K562 (cell line): ENCODE measurements around the gene UBL7. TPM values are rescaled to one million over a fixed set of nuclear protein-coding genes. Genes with fewer than 3 reads are reported as not detected.

Experiments used
- EGR1 ChIP-seq: fragments of 450-650 bp; conservative IDR thresholded peaks from 2 replicates; pipeline ENCODE4 v1.6.1; 2017; ENCODE audit warnings: mild to moderate bottlenecking
- FOSL1 ChIP-seq: fragments of 200-800 bp; sonication (Bioruptor generic); conservative IDR thresholded peaks from 2 replicates; pipeline ENCODE4 v1.6.1; 2016; ENCODE audit warnings: missing genetic modification characterization, missing compliant biosample characterization
- HMG20B ChIP-seq: fragments of 250-450 bp; sonication (Bioruptor Pico); IDR thresholded peaks from 2 replicates; pipeline ENCODE4 v1.5.0; 2021; ENCODE audit warnings: mild to moderate bottlenecking
- IFI16 ChIP-seq: fragments of 250-450 bp; sonication (Bioruptor Pico); IDR thresholded peaks from 2 replicates; pipeline ENCODE4 v2.1.2; 2022; ENCODE audit warnings: mild to moderate bottlenecking, inconsistent platforms
- NFATC3 ChIP-seq: fragments of 450-650 bp; IDR thresholded peaks from 2 replicates; pipeline ENCODE4 v1.6.1; 2017; ENCODE audit warnings: mild to moderate bottlenecking
- PHF8 ChIP-seq: fragments of 200-600 bp; sonication (generic); IDR thresholded peaks from 2 replicates; pipeline ENCODE4 v1.6.1; 2012; ENCODE audit warnings: mixed run types, mild to moderate bottlenecking, inconsistent platforms, low read length, moderate library complexity, borderline replicate concordance
- ZFX ChIP-seq: sonication (generic); formaldehyde crosslinking; IDR thresholded peaks from 2 replicates; pipeline ENCODE4 v1.8.0; 2022; ENCODE audit warnings: mild to moderate bottlenecking, missing genetic modification reagents, moderate library complexity
- polyA plus RNA-seq, 8 experiments: library from polyadenylated mRNA; depleted of rRNA in 4 of 8; stranded (reverse) in 5 of 8; unstranded in 3 of 8; fragments of >200 nt; fragmentation: Nextera tagmentation in 2 of 8; fragmentation: Illumina TruSeq in 1 of 8; extraction: Ambion mirVana in 2 of 8; extraction: Trizol in 1 of 8; gene quantifications; 2 replicates each; pipeline versions ENCODE4 v1.2.1 to v1.2.3, GENCODE V29; 2011 to 2014; ENCODE audit warnings: inconsistent platforms in 1 of 8, missing spikeins in 1 of 8
- total RNA-seq, 7 experiments: library from RNA; depleted of rRNA in 6 of 7; stranded (reverse); fragments of >200 nt in 6 of 7; fragmentation: Illumina TruSeq in 2 of 7; extraction: Trizol in 2 of 7; gene quantifications; 2 replicates each; pipeline versions ENCODE4 v1.2.1 to v1.2.3, GENCODE V29; 2011 to 2021; ENCODE audit warnings: low replicate concordance in 1 of 7
- TF ChIP-seq, protein P1 (sequence below): fragments of 250-450 bp; sonication (Bioruptor Pico); IDR thresholded peaks from 2 replicates; pipeline ENCODE4 v1.5.0; 2020; ENCODE audit warnings: mild to moderate bottlenecking
- TF ChIP-seq, protein P2 (sequence below), 2 experiments: fragments of 450-650 bp in 1 of 2; sonication (generic) in 1 of 2; formaldehyde crosslinking in 1 of 2; IDR thresholded peaks in 1 of 2; conservative IDR thresholded peaks in 1 of 2; 2 replicates each; pipeline versions ENCODE4 v1.6.1 to v1.8.1; 2016 to 2023; ENCODE audit warnings: mild to moderate bottlenecking in 2 of 2, moderate library complexity in 2 of 2, inconsistent platforms in 1 of 2, missing genetic modification reagents in 1 of 2

The UBL7 gene
- total and polyA plus RNA-seq, 9 of the 15 experiments (the other 6 are each of a cell fraction or from before 2014, with no cell fraction given): 19.2 to 63.4 (median 44.9) TPM

DNA sequence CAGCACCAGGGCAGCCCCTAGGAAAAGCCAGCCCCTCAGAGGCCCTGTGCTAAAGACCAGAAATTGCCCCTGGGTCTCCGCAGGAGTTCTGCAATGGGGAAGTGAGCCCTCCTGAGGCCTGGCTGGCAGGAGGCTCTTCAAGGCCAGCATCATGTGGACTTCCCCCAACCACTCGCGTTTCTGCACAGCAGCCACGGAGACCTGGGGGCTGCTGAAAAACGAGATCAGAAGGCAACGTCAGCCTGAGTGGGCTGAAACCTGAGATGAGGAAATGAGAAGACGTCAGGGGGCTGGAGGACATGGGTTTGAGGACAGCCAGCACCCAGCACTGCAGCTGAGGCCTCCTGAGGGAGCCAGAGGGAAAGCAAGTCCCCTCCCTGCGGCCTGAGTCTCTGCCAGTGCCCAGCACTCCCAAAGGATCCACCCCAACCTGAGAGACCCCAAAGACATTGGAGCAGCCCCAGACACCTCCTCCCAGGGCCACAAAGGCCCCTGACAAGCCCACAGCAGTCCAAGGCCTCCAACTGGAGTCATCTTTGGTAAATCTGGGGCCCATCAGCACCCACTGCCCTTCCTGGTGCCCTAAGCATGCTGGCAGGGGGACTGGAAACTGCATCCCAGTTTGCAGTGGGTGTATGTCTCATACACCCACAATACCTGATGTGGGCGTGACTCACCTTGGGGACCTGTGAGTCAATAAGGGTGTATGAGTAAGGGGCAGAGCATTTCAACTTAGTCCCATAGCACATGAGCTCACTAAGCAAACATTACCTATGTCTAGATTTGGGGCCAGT lies 64.3 kb downstream of the UBL7 start (continued):
- TF ChIP-seq, protein P1, sequence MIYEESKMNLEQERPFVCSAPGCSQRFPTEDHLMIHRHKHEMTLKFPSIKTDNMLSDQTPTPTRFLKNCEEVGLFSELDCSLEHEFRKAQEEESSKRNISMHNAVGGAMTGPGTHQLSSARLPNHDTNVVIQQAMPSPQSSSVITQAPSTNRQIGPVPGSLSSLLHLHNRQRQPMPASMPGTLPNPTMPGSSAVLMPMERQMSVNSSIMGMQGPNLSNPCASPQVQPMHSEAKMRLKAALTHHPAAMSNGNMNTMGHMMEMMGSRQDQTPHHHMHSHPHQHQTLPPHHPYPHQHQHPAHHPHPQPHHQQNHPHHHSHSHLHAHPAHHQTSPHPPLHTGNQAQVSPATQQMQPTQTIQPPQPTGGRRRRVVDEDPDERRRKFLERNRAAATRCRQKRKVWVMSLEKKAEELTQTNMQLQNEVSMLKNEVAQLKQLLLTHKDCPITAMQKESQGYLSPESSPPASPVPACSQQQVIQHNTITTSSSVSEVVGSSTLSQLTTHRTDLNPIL (CRISPR knock-in tag): no peak
- TF ChIP-seq EGR1 (peak; percentile 76), FOSL1 (peak; percentile 57), NFATC3 (no peak), HMG20B (CRISPR knock-in tag) (no peak), ZFX (CRISPR knock-in tag) (peak; percentile 37; the same call in 1 of the 2 replicates), PHF8 (no peak), IFI16 (CRISPR knock-in tag) (no peak)
- TF ChIP-seq, protein P2, sequence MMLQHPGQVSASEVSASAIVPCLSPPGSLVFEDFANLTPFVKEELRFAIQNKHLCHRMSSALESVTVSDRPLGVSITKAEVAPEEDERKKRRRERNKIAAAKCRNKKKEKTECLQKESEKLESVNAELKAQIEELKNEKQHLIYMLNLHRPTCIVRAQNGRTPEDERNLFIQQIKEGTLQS (IDR thresholded peaks at IDR 0.05): peak; percentile 46
- TF ChIP-seq, protein P2 (CRISPR knock-in tag; conservative IDR thresholded peaks at IDR 0.05): no peak
